K562 (cell line): Measurements from ENCODE around the gene PTGES3. TPM values are rescaled to one million over a fixed set of nuclear protein-coding genes. Genes with fewer than 3 reads are reported as not detected.

Source experiments
- ATF1 ChIP-seq, 2 experiments: fragments of 450-650 bp in 1 of 2; IDR thresholded peaks; 2 replicates each; pipeline ENCODE4 v1.6.1; 2016; ENCODE audit warnings: missing compliant biosample characterization in 1 of 2, missing genetic modification characterization in 1 of 2
- CBX5 ChIP-seq: IDR thresholded peaks from 2 replicates; pipeline ENCODE4 v1.6.1; 2014; ENCODE audit warnings: low read depth, borderline replicate concordance
- COPS2 ChIP-seq: fragments of 450-650 bp; conservative IDR thresholded peaks from 2 replicates; pipeline ENCODE4 v1.6.1; 2016; ENCODE audit warnings: mild to moderate bottlenecking, moderate library complexity
- GATAD2B ChIP-seq: fragments of 450-650 bp; IDR thresholded peaks from 2 replicates; pipeline ENCODE4 v1.6.1; 2017; ENCODE audit warnings: mild to moderate bottlenecking, borderline replicate concordance
- HDAC6 ChIP-seq: IDR thresholded peaks from 2 replicates; pipeline ENCODE4 v1.6.1; 2012; ENCODE audit warnings: low read depth, mild to moderate bottlenecking, control low read depth, inconsistent platforms, low read length, moderate library complexity
- MLX ChIP-seq, 2 experiments: fragments of 450-650 bp in 1 of 2; sonication (generic) in 1 of 2; formaldehyde crosslinking; conservative IDR thresholded peaks; 2 replicates each; pipeline versions ENCODE4 v1.4.0 to v1.8.1; 2020 to 2022; ENCODE audit warnings: mild to moderate bottlenecking in 1 of 2, missing genetic modification reagents in 1 of 2
- POLR2G ChIP-seq: fragments of 200-400 bp; formaldehyde crosslinking; IDR thresholded peaks from 2 replicates; pipeline ENCODE4 v1.6.1; 2017; ENCODE audit warnings: low read depth, mild to moderate bottlenecking, antibody characterized with exemption, low read length, moderate library complexity
- SRF ChIP-seq, 2 experiments: fragments of 250-450, 450-650 bp in 1 of 2; sonication (Bioruptor Pico) in 1 of 2; sonication (generic) in 1 of 2; formaldehyde crosslinking; IDR thresholded peaks; 2 replicates each; pipeline versions ENCODE4 v1.5.0 to v1.5.1; 2020 to 2022; ENCODE audit warnings: mild to moderate bottlenecking in 1 of 2, missing genetic modification reagents in 1 of 2
- SRSF3 ChIP-seq: fragments of 200-400 bp; formaldehyde crosslinking; IDR thresholded peaks from 2 replicates; pipeline ENCODE4 v1.6.1; 2016; ENCODE audit warnings: mild to moderate bottlenecking, low read length, moderate library complexity; ENCODE audit not compliant: insufficient read depth
- TAF1 ChIP-seq: IDR thresholded peaks from 2 replicates; pipeline ENCODE4 v1.6.1; 2011; ENCODE audit warnings: mild to moderate bottlenecking, low read length, moderate library complexity; ENCODE audit not compliant: insufficient read depth, control insufficient read depth, severe bottlenecking; ENCODE audit errors: extremely low read depth
- TAF7 ChIP-seq: fragments of 450-650 bp; IDR thresholded peaks from 2 replicates; pipeline ENCODE4 v1.6.1; 2016; ENCODE audit warnings: missing genetic modification characterization, missing compliant biosample characterization
- YBX1 ChIP-seq: fragments of 450-650 bp; IDR thresholded peaks from 2 replicates; pipeline ENCODE4 v1.7.1; 2016; ENCODE audit warnings: mild to moderate bottlenecking
- ZNF324 ChIP-seq: fragments of 250-450 bp; sonication (Bioruptor Pico); IDR thresholded peaks from 2 replicates; pipeline ENCODE4 v1.4.0; 2020; ENCODE audit warnings: mild to moderate bottlenecking
- polyA plus RNA-seq, 8 experiments: library from polyadenylated mRNA; depleted of rRNA in 4 of 8; stranded (reverse) in 5 of 8; unstranded in 3 of 8; fragments of >200 nt; fragmentation: Nextera tagmentation in 2 of 8; fragmentation: Illumina TruSeq in 1 of 8; extraction: Ambion mirVana in 2 of 8; extraction: Trizol in 1 of 8; gene quantifications; 2 replicates each; pipeline versions ENCODE4 v1.2.1 to v1.2.3, GENCODE V29; 2011 to 2014; ENCODE audit warnings: inconsistent platforms in 1 of 8, missing spikeins in 1 of 8
- total RNA-seq, 7 experiments: library from RNA; depleted of rRNA in 6 of 7; stranded (reverse); fragments of >200 nt in 6 of 7; fragmentation: Illumina TruSeq in 2 of 7; extraction: Trizol in 2 of 7; gene quantifications; 2 replicates each; pipeline versions ENCODE4 v1.2.1 to v1.2.3, GENCODE V29; 2011 to 2021; ENCODE audit warnings: low replicate concordance in 1 of 7
- TF ChIP-seq, protein P1 (sequence below): fragments of 200-400 bp; formaldehyde crosslinking; IDR thresholded peaks from 2 replicates; pipeline ENCODE4 v1.6.1; 2017; ENCODE audit warnings: mild to moderate bottlenecking, low read depth, low read length, moderate library complexity
- TF ChIP-seq, protein P2 (sequence below): fragments of 450-650 bp; IDR thresholded peaks from 2 replicates; pipeline ENCODE4 v1.6.1; 2017; ENCODE audit warnings: antibody characterized with exemption, mild to moderate bottlenecking
- TF ChIP-seq, protein P3 (sequence below): sonication (generic); formaldehyde crosslinking; IDR thresholded peaks from 2 replicates; pipeline ENCODE4 v1.8.1; 2022; ENCODE audit warnings: missing genetic modification reagents

The PTGES3 gene
- total and polyA plus RNA-seq, 9 of the 15 experiments (the other 6 are each of a cell fraction or from before 2014, with no cell fraction given) = 163 to 501 (median 213) TPM

DNA sequence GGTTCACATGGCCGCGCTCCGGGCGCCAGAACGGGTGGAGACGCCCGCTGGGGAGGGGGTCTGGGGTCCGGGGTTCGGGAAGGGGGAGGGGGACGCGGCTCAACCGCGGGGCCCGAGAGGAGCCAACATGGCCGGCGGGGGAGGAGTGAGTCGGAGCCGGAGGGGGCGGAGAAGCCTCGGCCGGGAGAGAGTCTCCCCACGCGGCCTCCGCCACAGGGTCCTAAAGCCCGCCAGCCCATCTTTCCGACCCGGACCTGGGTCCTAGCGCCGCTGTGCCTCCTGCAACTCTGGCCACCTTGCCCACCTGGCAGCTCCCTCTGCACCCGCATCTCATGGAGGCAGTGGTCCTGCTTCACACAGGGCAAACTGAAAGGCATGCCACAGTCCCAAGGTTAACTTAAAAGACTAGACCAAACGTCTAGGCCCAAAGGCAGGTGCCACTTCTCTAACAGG is 57.9 kb downstream of the PTGES3 start, which contains the start of gene BAZ2A (continued):
- no peak for TF ChIP-seq TAF7 (tag)
- TF ChIP-seq TAF1 = peak; percentile 29
- TF ChIP-seq, protein P1, sequence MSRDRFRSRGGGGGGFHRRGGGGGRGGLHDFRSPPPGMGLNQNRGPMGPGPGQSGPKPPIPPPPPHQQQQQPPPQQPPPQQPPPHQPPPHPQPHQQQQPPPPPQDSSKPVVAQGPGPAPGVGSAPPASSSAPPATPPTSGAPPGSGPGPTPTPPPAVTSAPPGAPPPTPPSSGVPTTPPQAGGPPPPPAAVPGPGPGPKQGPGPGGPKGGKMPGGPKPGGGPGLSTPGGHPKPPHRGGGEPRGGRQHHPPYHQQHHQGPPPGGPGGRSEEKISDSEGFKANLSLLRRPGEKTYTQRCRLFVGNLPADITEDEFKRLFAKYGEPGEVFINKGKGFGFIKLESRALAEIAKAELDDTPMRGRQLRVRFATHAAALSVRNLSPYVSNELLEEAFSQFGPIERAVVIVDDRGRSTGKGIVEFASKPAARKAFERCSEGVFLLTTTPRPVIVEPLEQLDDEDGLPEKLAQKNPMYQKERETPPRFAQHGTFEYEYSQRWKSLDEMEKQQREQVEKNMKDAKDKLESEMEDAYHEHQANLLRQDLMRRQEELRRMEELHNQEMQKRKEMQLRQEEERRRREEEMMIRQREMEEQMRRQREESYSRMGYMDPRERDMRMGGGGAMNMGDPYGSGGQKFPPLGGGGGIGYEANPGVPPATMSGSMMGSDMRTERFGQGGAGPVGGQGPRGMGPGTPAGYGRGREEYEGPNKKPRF = no peak
- no peak for TF ChIP-seq SRSF3
- no peak for TF ChIP-seq SRF (CRISPR knock-in tag; IDR thresholded peaks at IDR 0.05)
- TF ChIP-seq POLR2G = peak; percentile 45; the same call in 1 of the 2 replicates
- TF ChIP-seq YBX1 = no peak
- TF ChIP-seq CBX5 = 0 out of 2 replicates have a peak, but pooled peaks have one; percentile 27
- TF ChIP-seq, protein P2, sequence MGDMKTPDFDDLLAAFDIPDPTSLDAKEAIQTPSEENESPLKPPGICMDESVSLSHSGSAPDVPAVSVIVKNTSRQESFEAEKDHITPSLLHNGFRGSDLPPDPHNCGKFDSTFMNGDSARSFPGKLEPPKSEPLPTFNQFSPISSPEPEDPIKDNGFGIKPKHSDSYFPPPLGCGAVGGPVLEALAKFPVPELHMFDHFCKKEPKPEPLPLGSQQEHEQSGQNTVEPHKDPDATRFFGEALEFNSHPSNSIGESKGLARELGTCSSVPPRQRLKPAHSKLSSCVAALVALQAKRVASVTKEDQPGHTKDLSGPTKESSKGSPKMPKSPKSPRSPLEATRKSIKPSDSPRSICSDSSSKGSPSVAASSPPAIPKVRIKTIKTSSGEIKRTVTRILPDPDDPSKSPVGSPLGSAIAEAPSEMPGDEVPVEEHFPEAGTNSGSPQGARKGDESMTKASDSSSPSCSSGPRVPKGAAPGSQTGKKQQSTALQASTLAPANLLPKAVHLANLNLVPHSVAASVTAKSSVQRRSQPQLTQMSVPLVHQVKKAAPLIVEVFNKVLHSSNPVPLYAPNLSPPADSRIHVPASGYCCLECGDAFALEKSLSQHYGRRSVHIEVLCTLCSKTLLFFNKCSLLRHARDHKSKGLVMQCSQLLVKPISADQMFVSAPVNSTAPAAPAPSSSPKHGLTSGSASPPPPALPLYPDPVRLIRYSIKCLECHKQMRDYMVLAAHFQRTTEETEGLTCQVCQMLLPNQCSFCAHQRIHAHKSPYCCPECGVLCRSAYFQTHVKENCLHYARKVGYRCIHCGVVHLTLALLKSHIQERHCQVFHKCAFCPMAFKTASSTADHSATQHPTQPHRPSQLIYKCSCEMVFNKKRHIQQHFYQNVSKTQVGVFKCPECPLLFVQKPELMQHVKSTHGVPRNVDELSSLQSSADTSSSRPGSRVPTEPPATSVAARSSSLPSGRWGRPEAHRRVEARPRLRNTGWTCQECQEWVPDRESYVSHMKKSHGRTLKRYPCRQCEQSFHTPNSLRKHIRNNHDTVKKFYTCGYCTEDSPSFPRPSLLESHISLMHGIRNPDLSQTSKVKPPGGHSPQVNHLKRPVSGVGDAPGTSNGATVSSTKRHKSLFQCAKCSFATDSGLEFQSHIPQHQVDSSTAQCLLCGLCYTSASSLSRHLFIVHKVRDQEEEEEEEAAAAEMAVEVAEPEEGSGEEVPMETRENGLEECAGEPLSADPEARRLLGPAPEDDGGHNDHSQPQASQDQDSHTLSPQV = no peak
- no peak for TF ChIP-seq ZNF324 (CRISPR knock-in tag)
- TF ChIP-seq, protein P3, sequence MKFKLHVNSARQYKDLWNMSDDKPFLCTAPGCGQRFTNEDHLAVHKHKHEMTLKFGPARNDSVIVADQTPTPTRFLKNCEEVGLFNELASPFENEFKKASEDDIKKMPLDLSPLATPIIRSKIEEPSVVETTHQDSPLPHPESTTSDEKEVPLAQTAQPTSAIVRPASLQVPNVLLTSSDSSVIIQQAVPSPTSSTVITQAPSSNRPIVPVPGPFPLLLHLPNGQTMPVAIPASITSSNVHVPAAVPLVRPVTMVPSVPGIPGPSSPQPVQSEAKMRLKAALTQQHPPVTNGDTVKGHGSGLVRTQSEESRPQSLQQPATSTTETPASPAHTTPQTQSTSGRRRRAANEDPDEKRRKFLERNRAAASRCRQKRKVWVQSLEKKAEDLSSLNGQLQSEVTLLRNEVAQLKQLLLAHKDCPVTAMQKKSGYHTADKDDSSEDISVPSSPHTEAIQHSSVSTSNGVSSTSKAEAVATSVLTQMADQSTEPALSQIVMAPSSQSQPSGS (CRISPR knock-in tag) = peak; percentile 45; the same call in 1 of the 2 replicates
- TF ChIP-seq GATAD2B = peak; percentile 76; the same call in 1 of the 2 replicates
- TF ChIP-seq HDAC6 = no peak
- no peak for TF ChIP-seq COPS2
- no peak for TF ChIP-seq ATF1 (CRISPR knock-in tag; IDR thresholded peaks at IDR 0.05)
- TF ChIP-seq ATF1 (tag; IDR thresholded peaks at IDR 0.05) = peak; percentile 63
- TF ChIP-seq MLX (CRISPR knock-in tag; conservative IDR thresholded peaks at IDR 0.05) = no peak
